HepG2 (cell line): Measurements from ENCODE around the gene YIF1A. TPM values are rescaled to one million over a fixed set of nuclear protein-coding genes. Genes with fewer than 3 reads are reported as not detected.

Experiments
- KDM5B ChIP-seq: sonication (generic); formaldehyde crosslinking; IDR thresholded peaks from 2 replicates; pipeline ENCODE4 v1.4.0; 2020; ENCODE audit warnings: missing genetic modification reagents, mild to moderate bottlenecking, borderline replicate concordance
- MAF1 ChIP-seq: sonication (generic); formaldehyde crosslinking; IDR thresholded peaks from 2 replicates; pipeline ENCODE4 v1.5.0; 2020; ENCODE audit warnings: missing genetic modification reagents, borderline replicate concordance
- MTERF4 ChIP-seq: sonication (generic); formaldehyde crosslinking; IDR thresholded peaks from 2 replicates; pipeline ENCODE4 v1.8.0; 2023; ENCODE audit warnings: mild to moderate bottlenecking, missing genetic modification reagents
- NFYC ChIP-seq: IDR thresholded peaks from 2 replicates; pipeline ENCODE4 v1.6.1; 2016; ENCODE audit warnings: missing genetic modification reagents, missing compliant biosample characterization
- NKX3-1 ChIP-seq: sonication (generic); formaldehyde crosslinking; IDR thresholded peaks from 2 replicates; pipeline ENCODE4 v1.5.0; 2020; ENCODE audit warnings: missing genetic modification reagents
- PTBP1 ChIP-seq: fragments of 200-400 bp; formaldehyde crosslinking; IDR thresholded peaks from 2 replicates; pipeline ENCODE4 v1.6.1; 2018; ENCODE audit warnings: low read length, low read depth; ENCODE audit not compliant: poor library complexity, severe bottlenecking
- SRY ChIP-seq: sonication (generic); formaldehyde crosslinking; IDR thresholded peaks from 2 replicates; pipeline ENCODE4 v1.8.0; 2022; ENCODE audit warnings: mild to moderate bottlenecking, missing genetic modification reagents
- ZBTB33 ChIP-seq: sonication (generic); formaldehyde crosslinking; IDR thresholded peaks from 2 replicates; pipeline ENCODE4 v1.4.0; 2020; ENCODE audit warnings: missing genetic modification reagents
- ZBTB43 ChIP-seq: sonication (generic); formaldehyde crosslinking; conservative IDR thresholded peaks from 2 replicates; pipeline ENCODE4 v1.4.0; 2020; ENCODE audit warnings: missing genetic modification reagents
- ZGPAT ChIP-seq: IDR thresholded peaks from 2 replicates; pipeline ENCODE4 v1.6.1; 2016; ENCODE audit warnings: mild to moderate bottlenecking
- ZNF136 ChIP-seq: sonication (generic); formaldehyde crosslinking; IDR thresholded peaks from 2 replicates; pipeline ENCODE4 v1.8.1; 2022; ENCODE audit warnings: low read depth, mild to moderate bottlenecking, moderate library complexity, missing genetic modification reagents
- polyA plus RNA-seq, 8 experiments: library from polyadenylated mRNA; depleted of rRNA in 3 of 8; stranded (reverse) in 7 of 8; unstranded in 1 of 8; fragments of >200 nt; fragmentation: Illumina TruSeq in 4 of 8; extraction: Trizol in 4 of 8; gene quantifications; 2 replicates each; pipeline versions ENCODE4 v1.2.1 to v1.2.3, GENCODE V29; 2011 to 2016; ENCODE audit warnings: low read depth in 4 of 8, missing spikeins in 1 of 8, mixed read lengths in 1 of 8; ENCODE audit not compliant: insufficient read depth in 1 of 8
- total RNA-seq, 5 experiments: library from RNA; depleted of rRNA; stranded (reverse); fragments of >200 nt; fragmentation: Illumina TruSeq; extraction: Trizol; gene quantifications; 2 replicates each; pipeline ENCODE4 v1.2.3, GENCODE V29; 2016; ENCODE audit warnings: low read depth in 1 of 5

The YIF1A gene
- total and polyA plus RNA-seq, 2 of the 13 experiments (the other 11 are each of a cell fraction or from before 2014, with no cell fraction given), result 133 to 145 TPM

- peak; percentile 2; the same call in 1 of the 2 replicates for TF ChIP-seq ZGPAT
- 0 out of 2 replicates have a peak, but pooled peaks have one; percentile 5 for TF ChIP-seq ZBTB33 (CRISPR knock-in tag)
- 0 out of 2 replicates have a peak, but pooled peaks have one; percentile 67 for TF ChIP-seq NKX3-1 (CRISPR knock-in tag)
- 0 out of 2 replicates have a peak, but pooled peaks have one; percentile 48 for TF ChIP-seq MTERF4
- no peak for TF ChIP-seq MAF1 (CRISPR knock-in tag)
- TF ChIP-seq KDM5B, result peak; percentile 5; the same call in 1 of the 2 replicates
- no peak for TF ChIP-seq NFYC
- TF ChIP-seq ZBTB43 (CRISPR knock-in tag), result peak; percentile 41; the same call in 1 of the 2 replicates
- peak; percentile 32; the same call in 1 of the 2 replicates for TF ChIP-seq ZNF136 (CRISPR knock-in tag)
- peak; percentile 13 for TF ChIP-seq PTBP1
- 0 out of 2 replicates have a peak, but pooled peaks have one; percentile 59 for TF ChIP-seq SRY (CRISPR knock-in tag)
Observed at GRCh38 chr11:66267379-66268243, 21.3 kb downstream of the YIF1A start (continued).
